Kasumi-1 (cell line): ENCODE measurements around the gene LTBP3.

Experiments
- DNase-seq, 2 experiments: peaks; one replicate each; lab custom pipeline; 2025; lab: John Stamatoyannopoulos, UW

Gene LTBP3

GRCh38 chr11:65553301-65554001 lies 4.7 kb downstream of the LTBP3 start:
- DNase-seq, result peak; percentile 53 to 60

DNA sequence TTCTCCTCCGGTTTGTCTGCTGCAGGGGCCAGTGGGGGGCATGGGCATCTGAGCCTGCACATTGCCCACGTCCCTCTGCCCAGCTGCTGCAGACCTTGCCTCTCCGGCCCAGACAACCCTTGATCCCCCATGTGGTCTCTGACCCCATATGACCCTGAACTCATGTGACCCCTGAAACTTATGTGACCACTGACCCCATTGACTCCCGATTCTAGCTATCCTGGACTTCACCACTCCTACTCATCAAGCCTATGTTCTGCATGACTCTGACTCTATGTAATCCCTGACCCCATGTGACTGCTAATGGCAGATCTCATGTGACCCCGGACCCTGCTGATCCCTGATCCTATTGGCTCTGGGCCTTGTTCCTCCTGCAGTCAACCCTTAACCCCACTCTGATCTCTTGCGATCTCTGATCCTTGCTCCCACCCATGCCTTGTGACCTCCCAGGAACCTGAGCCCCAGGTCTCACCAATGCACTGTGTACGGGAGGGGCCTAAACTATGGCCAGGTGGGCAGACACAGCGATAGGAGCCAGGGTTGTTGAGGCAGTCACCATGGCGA lies 5.7 kb downstream of the LTBP3 start:
- DNase-seq, result peak in 1 of 2 experiments; percentile 14

DNA sequence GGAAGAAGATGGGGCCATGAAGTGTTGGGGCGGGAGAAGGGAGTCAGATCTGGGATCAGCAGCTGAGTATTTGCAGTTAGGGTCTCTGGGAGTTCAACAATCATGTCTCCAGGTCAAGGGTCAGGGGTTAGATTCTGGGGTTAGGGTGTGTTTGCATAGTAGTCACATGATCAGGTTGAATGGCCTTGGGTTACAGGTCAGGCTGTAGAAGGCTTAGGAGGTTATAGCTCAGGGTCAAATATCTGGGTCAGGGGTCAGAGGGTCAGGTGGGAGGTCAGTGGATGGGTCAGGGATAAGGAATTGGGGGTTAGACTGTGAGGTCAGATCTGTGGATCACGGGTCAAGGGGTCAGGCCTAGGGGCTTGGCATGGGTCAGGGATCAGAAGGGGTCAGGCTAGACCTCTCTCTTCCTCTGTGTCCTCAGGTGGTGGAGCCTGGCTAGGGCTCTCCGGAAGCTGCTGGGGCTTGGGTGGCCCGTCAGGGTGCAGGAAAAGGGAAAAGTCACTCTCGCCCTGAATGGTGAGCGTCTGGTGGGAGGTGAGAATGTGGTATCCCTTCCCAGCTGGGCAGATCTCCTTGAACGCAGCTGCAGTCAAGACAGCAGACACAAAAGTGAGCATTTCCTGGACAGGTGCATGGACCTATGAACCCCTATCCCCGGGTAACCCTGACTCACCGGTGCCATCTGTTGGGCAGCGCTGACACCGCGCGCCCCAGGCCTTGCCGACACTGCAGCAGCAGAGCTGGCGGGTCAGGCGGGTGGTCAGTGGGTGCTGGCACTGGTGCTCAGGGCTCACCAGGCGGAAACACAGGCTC lies 6.4 kb downstream of the LTBP3 start:
- peak; percentile 16 to 27 for DNase-seq

DNA sequence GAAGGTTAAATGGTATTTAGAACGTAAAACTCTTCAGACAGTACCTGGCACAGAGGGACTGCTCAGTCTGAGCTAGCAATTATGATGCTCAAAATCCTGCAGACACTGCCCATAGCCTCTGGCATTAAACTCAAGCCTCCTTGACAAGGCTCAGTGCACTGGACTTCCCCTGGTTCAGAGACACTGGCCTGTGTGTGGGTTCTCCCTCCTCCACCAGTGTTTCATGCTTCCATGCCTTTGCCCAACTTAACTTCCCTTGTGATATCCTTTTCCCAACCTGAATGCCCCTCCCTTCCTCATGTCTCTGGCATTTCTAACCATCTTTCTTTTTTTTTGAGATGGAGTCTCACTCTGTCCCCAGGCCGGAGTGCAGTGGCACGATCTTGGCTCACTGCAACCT lies 9.1 kb downstream of the LTBP3 start:
- no peak for DNase-seq

GRCh38 chr11:65548395-65548794 lies 9.8 kb downstream of the LTBP3 start:
- DNase-seq, result no peak

- DNase-seq, result no peak
Measured at GRCh38 chr11:65547446-65548125, 10.6 kb downstream of the LTBP3 start.

DNA sequence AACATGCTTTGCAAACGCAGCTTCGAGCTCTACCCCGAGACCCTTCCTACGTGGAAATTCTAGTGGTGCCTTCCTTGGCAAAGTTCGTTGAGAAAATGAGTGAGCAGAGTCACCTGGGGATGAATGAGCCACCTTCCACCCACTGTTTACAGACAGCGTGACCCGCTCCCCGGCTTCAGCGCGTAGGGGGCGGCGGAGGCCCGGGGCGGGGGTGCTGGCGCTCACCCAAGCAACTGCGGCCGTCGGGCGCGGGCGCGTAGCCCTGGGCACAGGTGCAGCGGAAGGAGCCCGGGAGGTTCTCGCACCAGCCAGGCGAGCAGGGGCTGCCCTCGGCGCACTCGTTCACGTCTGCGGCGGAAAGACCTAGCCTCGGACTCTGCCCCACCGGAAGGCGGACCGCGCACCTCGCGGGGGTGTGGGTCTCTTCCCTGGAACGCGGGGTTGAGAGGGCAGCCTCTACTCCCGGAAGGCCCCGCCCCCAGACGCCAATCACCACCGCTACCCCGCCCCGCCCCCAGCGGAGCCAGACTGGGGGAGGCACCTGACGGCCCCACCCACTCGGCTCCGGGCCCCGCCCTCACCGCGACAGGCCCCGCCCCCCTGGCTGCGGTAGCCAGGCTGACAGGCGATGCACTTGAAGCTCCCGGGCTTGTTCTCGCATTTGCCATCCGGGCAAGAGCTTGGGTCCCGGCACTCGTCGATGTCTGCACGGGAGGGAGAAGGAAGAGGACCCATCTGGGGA lies 11.8 kb downstream of the LTBP3 start:
- peak; percentile 58 to 76 for DNase-seq

DNA sequence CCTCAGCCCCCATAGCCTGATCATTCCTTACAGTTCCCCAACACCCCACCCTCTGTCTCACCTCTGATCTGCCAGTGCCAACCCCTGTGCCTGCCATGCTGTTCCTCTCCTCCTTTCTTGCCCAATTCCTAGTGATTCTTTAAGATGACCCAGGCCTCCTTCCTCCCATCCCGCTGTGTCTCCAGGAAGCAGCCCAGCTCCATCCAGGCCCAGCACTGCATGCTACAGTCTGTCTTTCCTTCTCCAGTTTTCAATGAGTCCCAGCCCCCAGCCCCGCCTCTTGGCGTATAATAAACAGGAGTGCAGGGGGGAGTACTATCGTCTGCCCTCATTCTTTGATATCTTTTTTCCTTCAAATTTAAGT lies 12.3 kb downstream of the LTBP3 start:
- DNase-seq, result no peak

DNA sequence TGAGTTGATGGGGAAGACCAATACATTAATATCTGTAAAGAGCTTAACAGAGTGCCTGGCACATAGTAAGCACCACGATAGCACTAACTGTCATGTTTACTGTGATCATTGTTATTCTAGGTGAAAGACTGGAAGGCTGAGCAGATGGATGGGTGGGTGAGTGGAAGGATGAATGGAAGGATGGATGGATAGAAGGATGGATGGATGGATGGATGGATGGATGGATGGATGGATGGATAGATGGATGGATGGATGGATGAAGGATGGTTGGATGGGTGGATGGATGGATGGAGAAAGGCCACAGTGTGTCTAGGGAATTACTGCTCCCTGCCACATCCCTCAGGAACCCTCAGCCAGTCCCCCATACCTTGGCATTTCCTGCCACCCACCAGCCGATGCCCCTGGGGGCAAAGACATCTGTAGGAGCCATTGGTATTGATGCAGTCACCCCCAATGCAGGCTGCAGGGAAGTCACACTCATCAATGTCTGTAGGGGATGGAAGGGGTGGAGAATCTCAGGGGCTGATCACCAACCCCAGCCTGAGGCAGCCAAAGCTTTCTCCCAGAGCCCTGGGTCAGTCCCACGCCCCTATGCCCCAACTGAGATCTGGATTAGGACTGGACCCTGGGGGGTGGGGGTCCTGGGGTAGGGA lies 15.3 kb downstream of the LTBP3 start:
- DNase-seq, result no peak

- no peak for DNase-seq
Measured at GRCh38 chr11:65541093-65541982, 16.8 kb downstream of the LTBP3 start.

GRCh38 chr11:65540290-65541092 lies 17.7 kb downstream of the LTBP3 start:
- DNase-seq, result peak; percentile 75 to 83

- peak in 1 of 2 experiments; percentile 43 for DNase-seq
Measured at GRCh38 chr11:65539744-65540289, 18.3 kb downstream of the LTBP3 start.

- no peak for DNase-seq
Measured at GRCh38 chr11:65538915-65539743, 19.0 kb downstream of the LTBP3 start.

DNA sequence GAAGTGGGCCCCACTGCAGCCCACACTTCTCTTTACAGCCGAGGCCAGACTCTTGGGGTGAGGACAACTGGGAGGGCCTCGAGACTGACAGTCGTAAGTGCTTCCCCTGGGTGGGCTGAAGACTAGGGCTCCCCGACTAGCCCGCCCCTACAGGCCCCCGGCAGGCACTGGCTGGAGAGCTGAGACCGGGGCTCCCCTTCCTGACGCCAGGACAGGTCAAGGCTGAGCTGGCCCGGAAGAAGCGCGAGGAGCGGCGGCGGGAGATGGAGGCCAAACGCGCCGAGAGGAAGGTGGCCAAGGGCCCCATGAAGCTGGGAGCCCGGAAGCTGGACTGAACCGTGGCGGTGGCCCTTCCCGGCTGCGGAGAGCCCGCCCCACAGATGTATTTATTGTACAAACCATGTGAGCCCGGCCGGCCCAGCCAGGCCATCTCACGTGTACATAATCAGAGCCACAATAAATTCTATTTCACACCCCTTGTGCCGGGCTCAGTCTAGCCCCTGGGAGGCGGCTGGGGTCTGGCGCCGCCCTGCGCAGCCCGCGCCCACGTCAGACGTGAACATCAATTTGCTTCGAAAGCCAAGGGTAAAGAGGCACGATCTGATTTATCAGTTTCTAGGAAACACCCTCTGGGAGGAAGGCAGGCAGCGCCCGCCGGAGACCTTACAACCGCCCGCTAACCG lies 19.8 kb downstream of the LTBP3 start:
- DNase-seq, result no peak

GRCh38 chr11:65537620-65538231 lies 20.4 kb downstream of the LTBP3 start:
- DNase-seq, result no peak

GRCh38 chr11:65537296-65537597 lies 20.9 kb downstream of the LTBP3 start:
- DNase-seq, result no peak
